Hindlimb muscle (tissue), 1 donor: ENCODE data around the gene SLC25A30. TPM values are rescaled to one million over a fixed set of nuclear protein-coding genes. Genes with fewer than 3 reads are reported as not detected.
"Not testable (repeated sequence)": the region's sequence is repeated elsewhere in the genome, so short reads cannot be mapped to it uniquely, and the experiment has no call there.

Source experiments
- DNase-seq: peaks from one replicate; pipeline ENCODE4 v3.0.0-alpha.2; 2013
- polyA plus RNA-seq: library from polyadenylated mRNA; unstranded; fragments of 120-200 nt; gene quantifications from one replicate; pipeline ENCODE4 v1.2.1, GENCODE V29; 2013; ENCODE audit not compliant: insufficient read length

The SLC25A30 gene
- polyA plus RNA-seq, 1 donor, result 14.7 TPM

DNA sequence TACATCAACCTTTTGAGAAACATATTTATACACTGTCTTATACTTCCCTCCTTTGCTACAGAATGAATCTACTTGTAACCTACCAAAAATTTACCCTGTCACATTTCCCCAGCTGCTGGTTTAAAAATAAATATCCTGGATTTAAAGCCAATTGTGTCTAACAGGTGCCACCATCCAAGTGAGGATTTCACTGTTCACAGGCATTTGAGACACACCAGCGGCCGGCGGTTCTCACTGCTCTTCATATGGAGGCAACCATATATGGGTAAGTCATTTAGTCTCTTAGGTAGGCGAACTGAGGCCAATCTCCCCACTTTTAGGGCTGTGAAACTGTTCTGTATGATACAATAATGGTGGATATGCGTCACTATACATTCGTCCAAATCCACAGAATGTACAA, 26.2 kb downstream of the SLC25A30 start:
- no peak for DNase-seq

DNA sequence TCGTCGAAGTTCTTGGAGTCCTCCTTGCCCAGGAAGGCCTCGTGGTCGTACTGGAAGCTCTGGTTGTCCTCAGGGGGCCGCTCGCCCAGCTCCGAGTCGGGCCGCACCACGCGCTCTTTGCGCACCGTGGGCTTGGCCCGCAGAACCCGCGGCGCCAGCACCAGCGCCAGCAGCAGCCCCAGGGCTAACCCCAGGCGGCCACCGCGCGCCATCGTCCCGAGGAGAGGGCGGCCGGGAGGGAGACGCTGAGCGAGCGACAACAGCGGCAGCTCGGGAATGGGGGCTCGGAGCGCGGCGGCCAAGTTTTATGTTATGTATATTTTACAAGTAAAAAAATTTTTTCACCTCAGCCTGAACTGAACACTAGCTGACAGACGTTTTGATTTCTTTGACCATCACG, 27.0 kb downstream of the SLC25A30 start:
- not testable (repeated sequence) for DNase-seq

DNA sequence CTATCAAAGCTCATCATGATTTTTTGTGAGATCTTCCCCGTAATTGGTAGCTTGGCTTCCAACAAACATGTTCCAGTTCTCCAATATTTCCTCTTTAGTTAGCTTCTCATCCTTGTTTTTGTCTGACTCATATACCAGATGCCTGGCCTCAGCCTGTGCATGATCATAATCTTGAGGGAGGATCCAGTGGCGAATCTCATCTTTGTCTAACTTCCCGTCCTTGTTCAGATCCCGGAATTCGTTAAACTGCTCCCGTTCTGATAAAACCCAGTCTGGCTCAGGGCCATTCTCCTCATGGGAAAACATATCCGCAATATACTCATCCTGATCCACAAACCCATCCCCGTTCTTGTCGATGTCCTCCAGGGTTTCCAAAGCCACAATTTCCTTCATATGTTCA, 27.8 kb downstream of the SLC25A30 start:
- DNase-seq, result not testable (repeated sequence)

DNA sequence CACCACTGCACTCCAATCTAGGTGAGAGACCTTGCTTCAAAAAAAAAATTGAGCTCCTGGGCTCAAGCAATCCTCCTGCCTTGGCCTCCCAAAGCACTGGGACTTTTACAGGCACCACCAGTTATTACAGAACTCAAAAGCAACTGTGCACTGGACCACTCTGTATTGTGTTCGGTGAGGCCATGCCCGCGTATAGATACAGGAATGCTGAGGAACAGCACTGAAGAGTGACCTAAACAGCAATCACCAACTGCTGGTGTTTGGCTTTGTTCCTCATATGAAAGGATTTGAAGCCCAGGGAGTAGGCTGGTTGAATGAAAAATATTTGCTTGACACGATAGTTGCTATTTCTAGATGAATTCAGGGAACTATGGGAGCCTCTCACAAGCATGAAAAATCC, 29.5 kb downstream of the SLC25A30 start:
- DNase-seq, result no peak

DNA sequence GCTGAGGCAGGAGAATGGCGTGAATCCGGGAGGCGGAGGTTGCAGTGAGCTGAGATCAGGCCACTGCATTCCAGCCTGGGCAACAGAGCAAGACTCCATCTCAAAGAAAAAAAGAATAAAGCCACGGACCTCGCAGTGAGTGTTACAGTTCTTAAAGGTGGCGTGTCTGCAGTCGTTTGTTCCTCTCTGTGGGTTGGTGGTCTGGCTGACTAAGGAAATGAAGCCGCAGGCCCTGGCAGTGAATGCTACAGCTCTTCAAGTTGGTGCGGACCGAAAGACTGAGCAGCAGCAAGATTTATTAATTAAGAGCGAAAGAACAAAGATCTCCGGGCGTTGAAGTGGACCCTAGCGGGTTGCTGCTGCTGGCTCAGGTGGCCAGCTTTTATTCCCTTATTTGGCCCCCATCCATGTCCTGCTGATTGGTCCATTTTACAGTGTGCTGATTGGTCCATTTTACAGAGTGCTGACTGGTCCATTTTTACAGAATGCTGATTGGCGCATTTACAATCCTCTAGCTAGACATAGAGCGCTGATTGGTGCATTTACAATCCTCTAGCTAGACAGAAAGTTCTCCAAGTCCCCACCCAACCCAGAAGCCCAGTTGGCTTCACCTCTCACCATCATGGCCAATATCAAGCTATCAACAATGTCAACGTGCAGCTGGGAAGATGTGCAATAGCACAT, 31.1 kb downstream of the SLC25A30 start:
- not testable (repeated sequence) for DNase-seq

DNA sequence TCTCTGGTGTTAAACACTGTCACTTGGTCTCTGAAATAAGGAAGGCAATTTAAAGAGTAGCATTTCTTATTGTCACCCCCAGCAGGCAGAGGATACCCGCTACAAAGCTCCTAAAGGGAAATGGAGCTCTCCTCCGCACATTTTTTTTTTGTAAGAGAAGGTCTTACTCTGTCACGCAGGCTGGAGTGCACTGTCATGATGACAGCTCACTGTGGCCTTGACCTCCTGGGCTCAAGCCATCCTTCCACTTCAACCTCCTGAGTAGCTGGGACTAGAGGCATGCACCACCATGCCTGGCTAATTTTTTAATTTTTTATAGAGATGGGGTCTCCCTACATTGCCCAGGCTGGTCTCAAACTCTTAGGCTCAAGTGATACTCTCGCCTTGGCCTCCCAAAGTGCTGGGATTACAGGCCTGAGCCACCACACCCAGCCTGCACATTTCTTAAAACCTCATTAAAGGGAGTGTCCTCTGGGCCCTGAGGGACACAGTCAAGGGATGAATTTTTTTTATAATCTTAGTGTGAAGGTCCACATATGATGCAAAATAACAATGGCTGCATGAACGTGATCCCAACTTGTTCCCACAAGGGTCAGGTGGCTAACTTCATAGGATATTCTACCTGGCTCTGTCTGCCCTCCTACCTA, 32.1 kb downstream of the SLC25A30 start:
- DNase-seq, result no peak

DNA sequence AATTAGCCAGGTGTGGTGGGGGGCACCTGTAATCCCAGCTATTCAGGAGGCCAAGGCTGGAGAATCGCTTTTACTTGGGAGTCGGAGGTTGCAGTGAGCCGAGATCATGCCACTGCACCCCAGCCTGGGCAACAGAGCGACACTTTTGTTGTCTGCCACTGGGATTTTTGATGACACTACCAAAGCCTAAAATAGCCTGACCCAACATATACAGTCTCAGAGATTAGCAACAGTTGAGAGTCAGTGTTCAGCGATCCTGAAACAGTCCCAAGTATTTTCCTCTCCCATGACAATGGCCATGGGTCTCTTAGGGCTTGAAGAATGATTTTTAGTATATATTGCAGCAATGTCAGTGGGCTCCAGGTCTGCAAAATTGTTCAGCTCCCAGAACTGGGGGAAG, 32.9 kb downstream of the SLC25A30 start:
- DNase-seq, result no peak

DNA sequence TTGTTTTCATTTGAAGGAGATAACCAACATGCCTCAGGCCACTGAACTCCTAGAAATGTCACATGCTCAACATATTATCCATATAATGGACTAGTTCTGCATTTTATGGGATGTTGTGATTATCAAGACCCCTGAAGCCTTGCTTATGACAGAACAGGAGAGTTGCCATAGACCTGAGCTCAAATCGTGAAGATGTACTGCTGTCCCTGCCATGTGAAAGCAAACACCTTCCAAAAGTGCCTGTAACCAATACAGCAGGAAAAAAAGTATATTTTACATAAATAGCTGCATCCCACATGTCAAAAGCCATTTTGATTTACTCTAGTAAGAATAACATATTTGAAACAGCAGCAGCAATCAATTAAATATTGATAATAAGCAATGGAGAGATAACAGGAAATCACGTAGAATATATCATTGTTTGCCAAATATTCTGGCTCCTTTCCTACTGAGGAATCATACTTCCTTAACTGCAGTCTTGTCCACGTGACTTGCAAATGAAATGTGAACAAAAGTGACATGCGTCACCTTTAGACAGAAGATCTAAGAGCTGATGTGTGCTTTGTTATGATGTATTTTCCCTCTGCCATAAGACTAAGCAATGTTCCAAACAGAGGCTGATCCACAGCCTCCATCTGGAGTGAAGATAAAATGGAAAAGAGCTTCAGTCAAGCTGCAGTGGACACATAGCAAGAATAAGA, 33.5 kb downstream of the SLC25A30 start:
- DNase-seq, result no peak

DNA sequence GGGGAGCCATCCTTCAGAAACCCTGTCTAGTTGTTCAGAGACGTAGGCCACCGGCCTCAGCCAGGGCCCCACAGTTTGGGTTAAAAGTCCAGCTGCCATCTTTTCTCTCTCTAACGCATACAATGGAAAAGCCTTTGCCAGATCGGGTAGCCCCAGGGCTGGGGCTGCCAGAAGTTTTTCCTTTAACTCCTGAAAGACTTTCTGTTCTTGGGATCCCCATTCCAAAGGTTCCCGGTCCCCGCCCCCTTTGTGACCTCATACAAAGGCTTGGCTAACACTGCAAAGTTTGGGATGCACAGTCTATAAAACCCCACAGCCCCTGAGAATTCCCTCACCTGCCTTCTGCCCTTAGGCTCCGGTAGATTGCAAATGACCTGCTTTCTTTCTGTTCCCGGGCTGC, 35.4 kb downstream of the SLC25A30 start:
- not testable (repeated sequence) for DNase-seq

DNA sequence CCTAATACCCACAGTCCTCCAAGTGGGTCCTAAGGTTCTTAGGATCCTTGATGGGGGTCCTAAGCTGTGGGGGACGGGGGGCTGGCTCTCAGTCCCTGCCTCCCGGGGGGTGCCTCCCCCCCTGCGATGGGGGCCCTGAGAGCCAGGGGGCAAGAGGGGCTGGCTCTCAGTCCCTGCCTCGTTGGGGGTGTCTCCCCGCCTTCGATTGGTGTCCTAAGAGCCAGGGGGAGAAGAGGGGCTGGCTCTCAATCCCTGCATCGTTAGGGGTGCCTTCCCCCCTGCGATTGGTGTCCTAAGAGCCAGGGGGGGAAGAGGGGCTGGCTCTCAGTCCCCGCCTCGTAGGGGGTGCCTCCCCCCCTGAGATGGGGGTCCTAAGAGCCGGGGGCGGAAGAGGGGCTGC, 37.0 kb downstream of the SLC25A30 start:
- no peak for DNase-seq

DNA sequence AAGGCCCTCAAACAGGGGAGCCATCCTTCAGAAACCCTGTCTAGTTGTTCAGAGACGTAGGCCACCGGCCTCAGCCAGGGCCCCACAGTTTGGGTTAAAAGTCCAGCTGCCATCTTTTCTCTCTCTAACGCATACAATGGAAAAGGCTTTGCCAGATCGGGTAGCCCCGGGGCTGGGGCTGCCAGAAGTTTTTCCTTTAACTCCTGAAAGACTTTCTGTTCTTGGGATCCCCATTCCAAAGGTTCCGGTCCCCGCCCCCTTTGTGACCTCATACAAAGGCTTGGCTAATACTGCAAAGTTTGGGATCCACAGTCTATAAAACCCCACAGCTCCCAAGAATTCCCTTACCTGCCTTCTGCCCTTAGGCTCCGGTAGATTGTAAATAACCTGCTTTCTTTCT, 37.5 kb downstream of the SLC25A30 start:
- DNase-seq, result not testable (repeated sequence)

DNA sequence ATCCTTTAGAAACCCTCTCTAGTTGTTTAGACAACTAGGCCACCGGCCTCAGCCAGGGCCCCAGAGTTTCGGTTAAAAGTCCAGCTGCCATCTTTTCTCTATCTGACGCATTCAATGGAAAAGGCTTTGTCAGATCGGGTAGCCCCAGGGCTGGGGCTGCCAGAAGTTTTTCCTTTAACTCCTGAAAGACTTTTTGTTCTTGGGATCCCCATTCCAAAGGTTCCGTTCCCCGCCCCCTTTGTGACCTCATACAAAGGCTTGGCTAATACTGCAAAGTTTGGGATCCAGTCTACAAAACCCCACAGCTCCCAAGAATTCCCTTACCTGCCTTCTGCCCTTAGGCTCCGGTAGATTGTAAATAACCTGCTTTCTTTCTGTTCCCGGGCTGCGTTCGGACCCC, 38.7 kb downstream of the SLC25A30 start:
- DNase-seq, result not testable (repeated sequence)

DNA sequence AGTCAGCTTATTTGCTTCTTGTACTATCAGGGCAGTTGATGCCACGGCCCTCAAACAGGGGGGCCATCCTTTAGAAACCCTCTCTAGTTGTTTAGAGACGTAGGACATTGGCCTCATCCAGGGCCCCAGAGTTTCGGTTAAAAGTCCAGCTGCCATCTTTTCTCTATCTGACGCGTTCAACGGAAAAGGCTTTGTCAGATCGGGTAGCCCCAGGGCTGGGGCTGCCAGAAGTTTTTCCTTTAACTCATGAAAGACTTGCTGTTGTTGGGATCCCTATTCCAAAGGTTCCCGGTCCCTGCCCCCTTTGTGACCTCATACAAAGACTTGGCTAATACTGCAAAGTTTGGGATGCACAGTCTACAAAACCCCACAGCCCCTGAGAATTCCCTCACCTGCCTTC, 39.4 kb downstream of the SLC25A30 start:
- not testable (repeated sequence) for DNase-seq

DNA sequence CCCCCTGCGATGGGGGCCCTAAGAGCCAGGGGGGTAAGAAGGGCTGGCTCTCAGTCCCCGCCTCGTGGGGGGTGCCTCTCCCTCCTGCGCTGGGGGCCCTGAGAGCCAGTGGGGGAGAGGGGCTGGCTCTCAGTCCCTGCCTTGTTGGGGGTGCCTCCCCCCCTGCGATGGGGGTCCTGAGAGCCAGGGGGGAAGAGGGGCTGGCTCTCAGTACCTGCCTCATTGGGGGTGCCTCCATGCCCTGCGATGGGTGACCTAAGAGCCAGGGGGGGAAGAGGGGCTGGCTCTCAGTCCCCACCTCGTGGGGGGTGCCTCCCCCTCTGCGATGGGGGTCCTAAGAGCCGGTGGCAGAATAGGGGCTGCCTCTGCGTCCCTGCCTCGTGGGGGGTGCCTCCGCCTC, 40.9 kb downstream of the SLC25A30 start:
- DNase-seq, result not testable (repeated sequence)

DNA sequence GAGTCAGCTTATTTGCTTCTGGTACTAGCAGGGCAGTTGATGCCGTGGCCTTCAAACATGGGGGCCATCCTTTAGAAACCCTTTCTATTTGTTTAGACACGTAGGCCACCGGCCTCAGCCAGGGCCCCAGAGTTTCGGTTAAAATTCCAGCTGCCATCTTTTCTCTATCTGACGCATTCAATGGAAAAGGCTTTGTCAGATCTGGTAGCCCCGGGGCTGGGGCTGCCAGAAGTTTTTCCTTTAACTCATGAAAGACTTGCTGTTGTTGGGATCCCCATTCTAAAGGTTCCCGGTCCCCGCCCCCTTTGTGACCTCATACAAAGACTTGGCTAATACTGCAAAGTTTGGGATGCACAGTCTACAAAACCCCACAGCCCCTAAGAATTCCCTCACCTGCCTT, 41.5 kb downstream of the SLC25A30 start:
- DNase-seq, result not testable (repeated sequence)

DNA sequence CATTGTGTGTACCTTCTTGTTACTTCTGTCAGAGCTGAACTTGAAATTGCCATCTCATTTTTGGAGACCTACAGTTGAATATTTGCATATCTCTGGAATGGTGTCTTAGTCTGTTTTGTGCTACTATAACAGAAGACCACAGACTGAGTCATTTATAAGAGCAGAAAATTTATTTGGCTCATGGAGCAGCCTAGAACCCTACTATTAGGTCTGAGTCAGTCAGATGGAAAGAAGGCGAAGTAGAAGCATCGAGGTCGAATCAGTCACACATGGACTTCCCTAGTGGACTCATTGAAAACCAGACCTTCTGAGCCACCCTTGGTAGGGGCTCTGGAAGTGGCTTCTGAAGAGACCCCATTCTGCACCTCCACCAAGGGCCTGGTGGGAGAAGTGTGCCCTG, 43.3 kb downstream of the SLC25A30 start:
- no peak for DNase-seq

DNA sequence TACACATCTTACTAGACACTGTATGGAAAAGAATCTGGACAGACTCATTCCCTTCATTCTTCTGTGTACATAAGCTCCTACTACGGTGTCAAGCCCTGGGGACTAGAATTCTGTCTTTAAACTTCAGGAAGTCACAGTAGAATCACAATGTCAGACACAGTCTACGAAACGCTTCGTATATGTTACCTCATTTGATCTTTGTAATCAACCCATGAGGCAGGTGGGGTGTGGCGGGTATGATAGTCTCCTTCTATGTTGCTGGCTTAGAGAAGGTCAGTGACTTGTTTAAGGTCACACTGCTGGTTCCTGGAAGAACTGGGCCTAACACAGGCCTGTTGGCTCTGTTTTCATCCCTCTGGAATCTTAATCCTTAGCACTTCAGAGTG, 45.0 kb downstream of the SLC25A30 start:
- no peak for DNase-seq

DNA sequence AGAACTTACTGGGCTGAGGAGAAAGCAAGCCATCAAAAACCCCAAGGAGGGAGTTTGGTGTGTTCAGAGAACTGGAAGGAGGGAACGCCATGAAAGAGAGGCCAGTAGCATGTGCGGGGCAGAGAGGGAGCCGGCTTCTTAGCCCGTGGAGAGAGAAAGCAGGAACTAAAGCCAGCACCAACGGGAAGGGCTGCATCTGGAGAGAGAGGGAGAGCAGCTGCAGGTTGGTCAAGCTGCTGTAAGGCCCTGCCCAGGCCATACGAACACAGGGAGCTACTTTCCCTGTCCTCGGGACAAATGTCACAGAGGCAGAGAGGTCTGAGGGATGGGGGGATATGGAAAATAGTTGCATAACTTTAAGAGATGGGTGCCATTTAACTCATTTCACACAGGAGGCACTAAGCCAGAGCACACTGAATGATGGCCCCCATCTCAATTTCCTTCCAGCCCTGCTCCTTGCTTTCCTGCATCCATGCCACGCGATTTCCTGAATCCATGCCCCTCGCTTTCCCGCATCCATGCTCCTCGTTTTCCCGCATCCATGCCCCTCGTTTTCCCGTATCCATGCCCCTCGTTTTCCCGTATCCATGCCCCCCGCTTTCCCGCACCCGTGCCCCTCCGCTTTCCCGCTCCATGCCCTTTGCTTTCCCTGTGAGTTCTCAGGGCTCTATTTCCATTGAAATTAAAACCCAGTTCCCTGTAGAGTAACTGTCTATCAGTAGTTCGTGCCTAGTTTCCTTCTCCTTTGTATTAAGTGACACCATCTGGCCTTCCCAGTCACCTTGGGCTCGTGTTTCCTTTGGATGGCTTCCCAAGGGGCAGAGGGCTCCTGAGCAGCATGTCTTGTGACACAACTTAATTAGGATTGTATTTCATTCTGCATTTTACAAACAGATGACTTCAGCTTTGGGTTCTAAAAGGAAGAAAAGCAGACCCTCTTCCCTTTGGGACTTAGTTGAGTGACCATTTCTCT, 45.7 kb downstream of the SLC25A30 start:
- DNase-seq, result no peak

DNA sequence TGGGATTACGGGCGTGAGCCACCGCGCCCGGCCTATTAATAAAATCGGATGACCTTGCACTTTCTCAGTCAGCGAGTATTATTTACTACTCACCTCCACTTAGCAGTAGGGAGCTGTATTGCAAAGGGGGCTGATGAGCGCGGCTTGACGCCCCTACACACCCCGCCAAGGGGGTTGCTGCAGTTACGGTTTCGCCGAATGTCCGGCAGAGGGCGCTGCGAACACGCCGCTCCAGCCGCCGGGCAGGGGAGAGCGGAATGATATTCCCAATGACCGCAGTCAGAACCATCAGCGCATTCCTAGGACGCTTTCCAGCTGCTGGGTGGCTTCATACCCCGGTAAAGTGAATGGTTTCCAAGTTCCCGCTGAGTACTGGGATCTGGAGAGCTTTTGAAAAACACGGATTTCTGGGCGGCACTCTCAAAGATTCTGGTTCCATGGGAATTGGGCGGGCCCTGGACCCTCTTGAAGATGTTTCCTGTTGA, 47.2 kb downstream of the SLC25A30 start:
- peak; percentile 68 for DNase-seq

DNA sequence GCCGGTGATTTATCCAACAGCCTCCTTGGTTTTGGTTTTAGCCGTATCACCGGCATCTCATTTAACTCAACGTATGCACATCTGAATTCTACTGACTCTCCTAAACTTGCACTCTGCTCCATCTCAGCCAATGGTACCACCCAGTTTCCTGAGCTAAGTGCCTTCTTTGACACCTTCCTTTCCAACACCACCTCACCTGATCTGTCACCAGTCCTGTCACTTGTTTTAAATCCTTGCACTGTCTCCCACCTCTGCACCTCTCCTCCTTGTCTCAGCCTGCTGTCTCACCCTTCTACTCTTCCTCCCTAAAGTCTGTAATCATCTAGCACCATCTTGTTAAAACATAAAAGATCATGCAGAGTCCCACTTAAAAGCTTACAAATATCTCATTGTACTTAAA, 49.1 kb downstream of the SLC25A30 start:
- DNase-seq, result no peak

DNA sequence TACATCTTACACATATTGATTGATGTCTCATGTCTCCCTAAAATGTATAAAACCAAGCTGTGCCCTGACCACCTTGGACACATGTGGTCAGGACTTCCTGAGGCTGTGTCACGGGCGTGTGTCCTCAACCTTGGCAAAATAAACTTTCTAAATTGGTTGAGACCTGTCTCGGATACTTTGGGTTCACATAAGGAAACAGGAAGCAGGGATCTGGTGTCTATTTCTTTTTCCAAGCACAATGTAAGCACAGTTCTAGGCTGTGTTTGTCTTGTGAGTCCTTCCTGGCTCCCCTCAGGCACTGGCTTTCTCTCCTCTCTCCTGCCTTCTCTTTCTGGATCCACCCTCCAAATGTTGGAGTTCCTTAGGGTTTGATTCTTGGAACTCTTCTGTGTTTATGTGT, 49.6 kb downstream of the SLC25A30 start:
- no peak for DNase-seq

DNA sequence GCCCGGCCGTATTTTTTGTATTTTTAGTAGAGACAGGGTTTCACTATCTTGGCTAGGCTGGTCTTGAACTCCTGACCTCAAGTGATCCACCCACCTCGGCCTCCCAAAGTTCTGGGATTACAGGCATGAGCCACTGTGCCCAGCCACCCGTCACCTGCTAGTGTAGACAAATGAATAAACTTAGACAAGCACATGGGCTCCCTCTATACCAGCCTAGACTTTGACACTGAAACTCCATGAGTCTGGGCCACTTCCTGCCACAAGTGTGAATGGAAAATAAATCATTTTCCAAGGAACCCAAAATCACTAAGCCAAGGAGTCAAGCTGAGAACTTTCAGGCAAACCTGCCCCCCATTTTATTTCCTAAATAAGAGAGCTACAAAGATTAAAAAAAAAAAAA, 50.2 kb downstream of the SLC25A30 start:
- DNase-seq, result no peak

DNA sequence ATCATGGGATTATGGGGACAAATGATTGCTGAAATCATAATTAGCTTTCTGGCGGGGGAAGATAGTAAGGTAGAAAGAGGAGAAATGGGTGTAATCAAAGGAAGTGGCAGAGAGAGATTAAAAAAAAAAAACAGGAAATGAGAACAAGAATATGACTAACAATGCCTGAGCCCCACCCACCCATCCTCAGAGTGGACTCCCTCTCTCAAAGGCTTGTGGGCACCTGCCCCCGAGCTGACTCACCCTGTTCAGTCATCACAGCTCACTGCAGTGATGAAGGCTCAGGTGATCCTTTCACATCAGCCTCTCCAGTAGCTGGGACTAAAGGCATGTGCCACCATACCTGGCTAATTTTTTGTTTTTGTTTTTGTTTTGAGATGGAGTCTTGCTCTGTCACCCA, 50.8 kb downstream of the SLC25A30 start:
- no peak for DNase-seq
